Endothelial cell of umbilical vein (primary cell): ENCODE data around the gene CRTAP. TPM values are rescaled to one million over a fixed set of nuclear protein-coding genes. Genes with fewer than 3 reads are reported as not detected.

Source experiments
- BruUV-seq: library from RNA; stranded (reverse); fragments of 400-500 nt; replicated peaks from 2 replicates; lab custom pipeline; 2021; lab: Mats Ljungman, UMichigan
- CTCF ChIA-PET: fragments of 300-600, 350-600 bp; sonication (Branson Sonifier 250); formaldehyde crosslinking; loops from one replicate; lab custom pipeline; 2021; ENCODE audit warnings: antibody characterized with exemption, inconsistent platforms; lab: Charles Lee
- POLR2A ChIA-PET: fragments of 300-600, 350-600 bp; sonication (Branson Sonifier 250); formaldehyde crosslinking; loops from one replicate; lab custom pipeline; 2021; ENCODE audit warnings: antibody characterized with exemption, inconsistent platforms; lab: Charles Lee
- DNase-seq: peaks from one replicate; pipeline ENCODE4 v3.0.0-alpha.2; 2011; ENCODE audit warnings: low read depth, low spot score
- FAIRE-seq: peaks from 2 replicates; lab custom pipeline; 2011; peaks lifted over from hg19 to GRCh38; lab: Jason Lieb, UNC
- H2AFZ ChIP-seq: 2 replicates; pipeline ENCODE4 v1.6.0; 2012; ENCODE audit warnings: low read depth, low read length, control low read depth, inconsistent platforms
- H3K27ac ChIP-seq: 2 replicates; pipeline ENCODE4 v1.5.1; 2011; ENCODE audit warnings: low read depth, mild to moderate bottlenecking, control low read depth, low read length, moderate library complexity; ENCODE audit not compliant: insufficient read depth
- H3K27me3 ChIP-seq, 2 experiments: 2 replicates each; pipeline versions ENCODE4 v1.6.0 to v1.6.1; 2011; ENCODE audit warnings: low read length in 2 of 2, mixed read lengths in 1 of 2; ENCODE audit not compliant: control insufficient read depth in 2 of 2, insufficient read depth in 2 of 2
- H3K36me3 ChIP-seq, 2 experiments: 2 replicates in 1 of 2; 3 replicates in 1 of 2; pipeline ENCODE4 v1.5.1; 2011; ENCODE audit warnings: low read length in 2 of 2, mild to moderate bottlenecking in 1 of 2, moderate library complexity in 1 of 2; ENCODE audit not compliant: control insufficient read depth in 2 of 2, insufficient read depth in 2 of 2; ENCODE audit errors: extremely low read depth in 1 of 2
- H3K4me1 ChIP-seq: 3 replicates; pipeline ENCODE4 v1.5.1; 2011; ENCODE audit warnings: mild to moderate bottlenecking, low read length; ENCODE audit not compliant: control insufficient read depth, insufficient read depth; ENCODE audit errors: extremely low read depth
- H3K4me2 ChIP-seq: 2 replicates; pipeline ENCODE4 v1.6.1; 2011; ENCODE audit warnings: low read length, control low read depth, mixed read lengths; ENCODE audit not compliant: insufficient read depth
- H3K4me3 ChIP-seq, 3 experiments: fragments of 200-600 bp in 1 of 3; sonication (generic), shearing (Covaris generic) in 1 of 3; replicated peaks in 1 of 3; 2 replicates each; pipeline ENCODE4 v1.5.1; 2011 to 2016; ENCODE audit warnings: control low read depth in 3 of 3, low read length in 3 of 3, mild to moderate bottlenecking in 2 of 3, inconsistent platforms in 1 of 3, low read depth in 1 of 3, moderate library complexity in 1 of 3; ENCODE audit not compliant: insufficient read depth in 1 of 3
- H3K79me2 ChIP-seq: 2 replicates; pipeline ENCODE4 v1.6.0; 2012; ENCODE audit warnings: low read length, inconsistent platforms; ENCODE audit not compliant: control insufficient read depth, insufficient read depth
- H3K9ac ChIP-seq: replicated peaks from 2 replicates; pipeline ENCODE3; 2011; ENCODE audit warnings: low read length, control low read depth; ENCODE audit not compliant: insufficient read depth; ENCODE audit errors: extremely low read depth
- H3K9me1 ChIP-seq: replicated peaks from 3 replicates; pipeline ENCODE4 v1.6.0; 2011; ENCODE audit warnings: mild to moderate bottlenecking, low read length; ENCODE audit not compliant: control insufficient read depth, insufficient read depth; ENCODE audit errors: extremely low read depth
- H3K9me3 ChIP-seq: replicated peaks from 2 replicates; pipeline ENCODE4 v1.5.1; 2012; ENCODE audit warnings: low read length, inconsistent platforms; ENCODE audit not compliant: control insufficient read depth, insufficient read depth
- H4K20me1 ChIP-seq: replicated peaks from 2 replicates; pipeline ENCODE3; 2011; ENCODE audit warnings: mild to moderate bottlenecking, low read length; ENCODE audit not compliant: control insufficient read depth, insufficient read depth; ENCODE audit errors: extremely low read depth
- CTCF ChIP-seq, 2 donors: IDR thresholded peaks; 1 replicate in 1 of 2; 2 replicates in 1 of 2; pipeline ENCODE4 v1.5.1; 2011; ENCODE audit warnings: low read length in 2 of 2, mild to moderate bottlenecking in 2 of 2, moderate library complexity in 2 of 2, control low read depth in 1 of 2, inconsistent platforms in 1 of 2, low read depth in 1 of 2; ENCODE audit not compliant: insufficient read depth in 1 of 2; ENCODE audit errors: extremely low read depth in 1 of 2
- EZH2 ChIP-seq: IDR thresholded peaks from 2 replicates; pipeline ENCODE4 v1.6.1; 2012; ENCODE audit warnings: borderline replicate concordance, low read depth, mild to moderate bottlenecking, moderate library complexity, low read length, inconsistent platforms; ENCODE audit not compliant: severe bottlenecking
- FOS ChIP-seq: IDR thresholded peaks from 2 replicates; pipeline ENCODE4 v1.6.1; 2011; ENCODE audit warnings: mild to moderate bottlenecking, low read length, moderate library complexity, borderline replicate concordance; ENCODE audit not compliant: insufficient read depth
- GATA2 ChIP-seq: IDR thresholded peaks from 2 replicates; pipeline ENCODE4 v1.7.0; 2011; ENCODE audit warnings: low read depth, mild to moderate bottlenecking, moderate library complexity, mixed read lengths, low read length; ENCODE audit not compliant: insufficient read length, insufficient read depth
- JUN ChIP-seq: IDR thresholded peaks from 2 replicates; pipeline ENCODE4 v1.6.1; 2011; ENCODE audit warnings: borderline replicate concordance, low read depth; ENCODE audit not compliant: insufficient read length, insufficient read depth
- POLR2AphosphoS5 ChIP-seq: IDR thresholded peaks from 2 replicates; pipeline ENCODE4 v1.6.1; 2012; ENCODE audit warnings: low read depth, mild to moderate bottlenecking, control low read depth, low read length, moderate library complexity; ENCODE audit not compliant: insufficient read depth
- dilution Hi-C: fragments of 300-500 bp; cut with MboI; formaldehyde crosslinking; loops from one replicate; pipeline ENCODE4 v1.15.0; 2019; ENCODE audit warnings: low sequenced_read_pairs; ENCODE audit not compliant: extremely low pct_ligation_motif_present
- intact Hi-C: fragments of 100-400 bp; cut with micrococcal nuclease; formaldehyde crosslinking; loops from one replicate; pipeline ENCODE4 v1.10.0; 2022
- polyA plus RNA-seq, 4 experiments: library from polyadenylated mRNA; depleted of rRNA in 3 of 4; stranded (reverse) in 3 of 4; unstranded in 1 of 4; fragments of >200 nt; gene quantifications; 2 replicates each; pipeline versions ENCODE4 v1.2.1 to v1.2.3, GENCODE V29; 2011 to 2012; ENCODE audit warnings: missing spikeins in 1 of 4
- total RNA-seq: library from RNA; stranded (reverse); gene quantifications from 2 replicates; pipeline ENCODE4 v1.2.3, GENCODE V29; 2021

Gene CRTAP
- total and polyA plus RNA-seq, 2 donors (not counting 3 experiments of a cell fraction or from before 2014, with no cell fraction given): 204 to 213 TPM

- Histone ChIP-seq H3K36me3 (peaks cover 9 to 20% of the 10 kb centered on the region in 2 experiments), H3K4me2 (no peak overlapping the region), H3K4me1 (no peaks in the 10 kb centered on the region), H3K4me3 (no peak overlapping the region), H3K9me3 (no peaks in the 10 kb centered on the region), H4K20me1 (no peaks in the 10 kb centered on the region), H3K27me3 (no peaks in the 10 kb centered on the region), H3K9ac (no peak overlapping the region), H3K9me1 (no peaks in the 10 kb centered on the region), H3K79me2 (peaks cover 11% of the 10 kb centered on the region), H3K27ac (no peak overlapping the region), H2AFZ (no peak overlapping the region)
- ChIA-PET CTCF (interaction anchor here (2.6 kb wide), 1 partner anchor 250 kb away, joined by 8 read pairs; no protein-coding TSS in a partner anchor), POLR2A (no interaction called here)
- intact Hi-C loops (no loop called here), dilution Hi-C loops (no loop called here)
- TF ChIP-seq GATA2 (no peak), EZH2 (no peak), FOS (no peak), CTCF (IDR thresholded peaks at IDR 0.05; ENCODE audit: extremely low read depth in 1 of 2, insufficient read depth in 1 of 2, low read depth in 1 of 2, low read length in 2 of 2) (no peak), JUN (no peak), POLR2AphosphoS5 (no peak)
- DNase-seq: no peak
- no TSS peak for BruUV-seq
- FAIRE-seq: no peak
Observed at GRCh38 chr3:33122991-33123390, 9.2 kb downstream of the CRTAP start.
